GM18499 (cell line): Measurements from ENCODE around the gene LINC00237.

Experiments
- ATAC-seq: cut with Tn5 transposase; IDR thresholded peaks from one replicate; pipeline ENCODE4 v1.9.1; 2021; ENCODE audit warnings: moderate number of reproducible peaks; ENCODE audit not compliant: insufficient read depth, unreplicated experiment

Gene LINC00237

GRCh38 chr20:21125849-21126580 lies 19.9 kb upstream of the LINC00237 start, which contains the start of gene KIZ:
KIZ (plus strand) TSS chr20:21126082; CDS start chr20:21126116, 34 bp downstream.
- peak; percentile 92 for ATAC-seq

- peak; percentile 21 for ATAC-seq
These were observed 19.1 kb upstream of the LINC00237 start for GRCh38 chr20:21125072-21125848.

GRCh38 chr20:21124190-21124589 lies 18.0 kb upstream of the LINC00237 start:
- ATAC-seq: no peak

- no peak for ATAC-seq
These were observed 12.6 kb upstream of the LINC00237 start for GRCh38 chr20:21118782-21119181.

GRCh38 chr20:21118138-21118537 lies 12.0 kb upstream of the LINC00237 start:
- no peak for ATAC-seq

GRCh38 chr20:21117521-21117920 lies 11.4 kb upstream of the LINC00237 start:
- ATAC-seq: no peak

GRCh38 chr20:21114584-21114983 lies 8.4 kb upstream of the LINC00237 start:
- ATAC-seq: no peak

GRCh38 chr20:21113697-21114096 lies 7.5 kb upstream of the LINC00237 start:
- ATAC-seq: no peak

- no peak for ATAC-seq
These were observed 5.3 kb upstream of the LINC00237 start for GRCh38 chr20:21111416-21111815.

GRCh38 chr20:21110811-21111210 lies 4.7 kb upstream of the LINC00237 start:
- no peak for ATAC-seq

- no peak for ATAC-seq
These were observed 3.0 kb upstream of the LINC00237 start for GRCh38 chr20:21109144-21109543.

GRCh38 chr20:21105429-21106170 lies 558 bp downstream of the LINC00237 start:
- no peak for ATAC-seq

- no peak for ATAC-seq
These were observed 1.2 kb downstream of the LINC00237 start for GRCh38 chr20:21104921-21105320.

GRCh38 chr20:21104466-21104761 lies 1.7 kb downstream of the LINC00237 start:
- no peak for ATAC-seq

- no peak for ATAC-seq
These were observed 2.3 kb downstream of the LINC00237 start for GRCh38 chr20:21103582-21104465.

- ATAC-seq: no peak
These were observed 3.4 kb downstream of the LINC00237 start for GRCh38 chr20:21102603-21103311.

- ATAC-seq: no peak
These were observed 4.1 kb downstream of the LINC00237 start for GRCh38 chr20:21101932-21102575.

GRCh38 chr20:21101453-21101931 lies 4.7 kb downstream of the LINC00237 start:
- no peak for ATAC-seq
